Panc1 (cell line): Measurements from ENCODE around the gene FRK. TPM values are rescaled to one million over a fixed set of nuclear protein-coding genes. Genes with fewer than 3 reads are reported as not detected.

Experiments
- ATAC-seq: fragments of 200-7000 bp; cut with Tn5 transposase; 2 replicates; pipeline ENCODE4 v1.9.1; 2020; ENCODE audit warnings: mild to moderate bottlenecking, moderate library complexity
- BruUV-seq: library from RNA; stranded (reverse); fragments of 400-500 nt; replicated peaks from 2 replicates; lab custom pipeline; 2021; lab: Mats Ljungman, UMichigan
- CTCF ChIA-PET: fragments of 300-600 bp; sonication (Branson Sonifier 250); formaldehyde crosslinking; loops from one replicate; lab custom pipeline; 2022; ENCODE audit warnings: antibody characterized with exemption; lab: Charles Lee
- POLR2A ChIA-PET: fragments of 300-600 bp; sonication (Branson Sonifier 250); formaldehyde crosslinking; loops from one replicate; lab custom pipeline; 2022; ENCODE audit warnings: antibody characterized with exemption; lab: Charles Lee
- DNase-seq: peaks from one replicate; pipeline ENCODE4 v3.0.0-alpha.2; 2010; ENCODE audit warnings: low read depth, low spot score
- H3K27ac ChIP-seq: 2 replicates; pipeline ENCODE4 v1.5.1; 2011; ENCODE audit warnings: mild to moderate bottlenecking, low read length, inconsistent platforms
- H3K27me3 ChIP-seq: fragments of 200-500 bp; sonication (Bioruptor generic); 2 replicates; pipeline ENCODE4 v1.6.0; 2014; ENCODE audit warnings: low read length, inconsistent platforms; ENCODE audit not compliant: control insufficient read depth, insufficient read depth
- H3K36me3 ChIP-seq: fragments of 200-500 bp; sonication (Bioruptor generic); 2 replicates; pipeline ENCODE4 v1.5.1; 2014; ENCODE audit warnings: inconsistent platforms, mild to moderate bottlenecking, low read length, moderate library complexity; ENCODE audit not compliant: control insufficient read depth, insufficient read depth
- H3K4me1 ChIP-seq: 2 replicates; pipeline ENCODE4 v1.5.1; 2011; ENCODE audit warnings: inconsistent platforms, mild to moderate bottlenecking, low read length, moderate library complexity; ENCODE audit not compliant: control insufficient read depth, insufficient read depth
- H3K4me3 ChIP-seq, 2 experiments: 2 replicates each; pipeline ENCODE4 v1.5.1; 2011 to 2012; ENCODE audit warnings: low read depth in 2 of 2, low read length in 2 of 2, mild to moderate bottlenecking in 2 of 2, inconsistent platforms in 1 of 2, moderate library complexity in 1 of 2
- H3K9me3 ChIP-seq: fragments of 200-500 bp; sonication (Bioruptor generic); 2 replicates; pipeline ENCODE4 v1.5.1; 2014; ENCODE audit warnings: low read depth, mild to moderate bottlenecking, inconsistent platforms, low read length, moderate library complexity; ENCODE audit not compliant: control insufficient read depth, insufficient read depth
- POLR2AphosphoS5 ChIP-seq: IDR thresholded peaks from 2 replicates; pipeline ENCODE4 v1.6.1; 2012; ENCODE audit warnings: mild to moderate bottlenecking, low read depth, low read length, moderate library complexity
- SIN3A ChIP-seq: IDR thresholded peaks from 2 replicates; pipeline ENCODE4 v1.6.1; 2012; ENCODE audit warnings: low read depth, mild to moderate bottlenecking, low read length, moderate library complexity, borderline replicate concordance; ENCODE audit not compliant: insufficient read depth
- TCF7L2 ChIP-seq: IDR thresholded peaks from 2 replicates; pipeline ENCODE4 v1.6.1; 2011; ENCODE audit warnings: mild to moderate bottlenecking, low read depth, low read length, inconsistent platforms
- in situ Hi-C: cut with HindIII; loops from 2 replicates; pipeline ENCODE4 v1.10.0; 2016; ENCODE audit warnings: low sequenced_read_pairs, low pct_unique_long_range_greater_than_20kb
- intact Hi-C: fragments of 100-400 bp; cut with micrococcal nuclease; formaldehyde crosslinking; loops from one replicate; pipeline ENCODE4 v1.10.0; 2022; ENCODE audit not compliant: unreplicated experiment
- total RNA-seq: library from RNA; stranded (reverse); gene quantifications from one replicate; pipeline ENCODE4 v1.2.1, GENCODE V29; 2021; ENCODE audit not compliant: unreplicated experiment
- TF ChIP-seq, protein P1 (sequence below): fragments of 450-650 bp; IDR thresholded peaks from 2 replicates; pipeline ENCODE4 v1.5.1; 2017; ENCODE audit warnings: mild to moderate bottlenecking
- TF ChIP-seq, protein P2 (sequence below), 2 experiments: IDR thresholded peaks; 2 replicates each; pipeline ENCODE4 v1.6.1; 2011 to 2012; ENCODE audit warnings: low read depth in 2 of 2, control low read depth in 1 of 2, low read length in 1 of 2, mild to moderate bottlenecking in 1 of 2, moderate library complexity in 1 of 2; ENCODE audit not compliant: insufficient read depth in 1 of 2

Gene FRK
- total RNA-seq, 1 experiment from 2014 or later: 2.5 TPM

DNA sequence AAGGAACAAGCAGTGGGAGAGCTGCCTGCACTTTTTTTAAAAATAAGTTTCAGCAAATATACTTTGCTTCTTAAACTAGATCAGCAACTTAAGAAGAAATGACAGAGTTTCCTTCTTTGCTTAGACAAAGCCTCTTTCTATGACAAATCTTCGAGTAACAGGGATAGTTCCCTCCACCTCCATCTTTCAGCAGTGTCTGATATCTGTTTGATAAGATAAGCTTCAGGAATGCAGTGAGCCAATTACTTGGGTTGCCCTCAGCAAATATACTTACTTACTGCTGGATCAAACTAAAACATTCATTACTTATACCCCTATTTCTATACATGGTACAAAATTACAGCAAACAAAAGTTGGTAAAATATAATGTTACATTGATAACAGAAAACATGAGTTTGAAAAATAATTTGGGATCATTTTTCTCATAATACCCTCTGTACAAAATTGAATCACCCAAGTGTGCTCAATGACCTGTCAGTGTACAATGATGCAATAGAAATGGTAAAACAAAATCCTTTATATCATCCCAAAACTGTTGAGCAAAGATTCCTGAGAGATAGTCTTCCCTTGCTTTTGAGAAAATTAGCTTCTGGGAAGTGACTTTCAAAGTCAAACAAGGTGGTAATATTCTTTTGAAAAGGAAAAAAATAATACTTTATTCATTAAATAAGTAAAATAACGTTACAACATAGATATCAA lies 24.5 kb downstream of the FRK start:
- H3K27me3 ChIP-seq: no peaks in the 10 kb centered on the region
- H3K4me1 ChIP-seq: no peaks in the 10 kb centered on the region
- CTCF ChIA-PET: no interaction called here
- ATAC-seq (no peak), DNase-seq (no peak)
- BruUV-seq: no TSS peak
- H3K9me3 ChIP-seq: no peaks in the 10 kb centered on the region
- H3K27ac ChIP-seq: no peak overlapping the region
- intact Hi-C loops: no loop called here
- no peaks in the 10 kb centered on the region for H3K36me3 ChIP-seq
- no peak for TF ChIP-seq POLR2AphosphoS5
- no peak for TF ChIP-seq TCF7L2
- TF ChIP-seq SIN3A: no peak
- TF ChIP-seq, protein P1, sequence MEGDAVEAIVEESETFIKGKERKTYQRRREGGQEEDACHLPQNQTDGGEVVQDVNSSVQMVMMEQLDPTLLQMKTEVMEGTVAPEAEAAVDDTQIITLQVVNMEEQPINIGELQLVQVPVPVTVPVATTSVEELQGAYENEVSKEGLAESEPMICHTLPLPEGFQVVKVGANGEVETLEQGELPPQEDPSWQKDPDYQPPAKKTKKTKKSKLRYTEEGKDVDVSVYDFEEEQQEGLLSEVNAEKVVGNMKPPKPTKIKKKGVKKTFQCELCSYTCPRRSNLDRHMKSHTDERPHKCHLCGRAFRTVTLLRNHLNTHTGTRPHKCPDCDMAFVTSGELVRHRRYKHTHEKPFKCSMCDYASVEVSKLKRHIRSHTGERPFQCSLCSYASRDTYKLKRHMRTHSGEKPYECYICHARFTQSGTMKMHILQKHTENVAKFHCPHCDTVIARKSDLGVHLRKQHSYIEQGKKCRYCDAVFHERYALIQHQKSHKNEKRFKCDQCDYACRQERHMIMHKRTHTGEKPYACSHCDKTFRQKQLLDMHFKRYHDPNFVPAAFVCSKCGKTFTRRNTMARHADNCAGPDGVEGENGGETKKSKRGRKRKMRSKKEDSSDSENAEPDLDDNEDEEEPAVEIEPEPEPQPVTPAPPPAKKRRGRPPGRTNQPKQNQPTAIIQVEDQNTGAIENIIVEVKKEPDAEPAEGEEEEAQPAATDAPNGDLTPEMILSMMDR: no peak
- TF ChIP-seq, protein P2, sequence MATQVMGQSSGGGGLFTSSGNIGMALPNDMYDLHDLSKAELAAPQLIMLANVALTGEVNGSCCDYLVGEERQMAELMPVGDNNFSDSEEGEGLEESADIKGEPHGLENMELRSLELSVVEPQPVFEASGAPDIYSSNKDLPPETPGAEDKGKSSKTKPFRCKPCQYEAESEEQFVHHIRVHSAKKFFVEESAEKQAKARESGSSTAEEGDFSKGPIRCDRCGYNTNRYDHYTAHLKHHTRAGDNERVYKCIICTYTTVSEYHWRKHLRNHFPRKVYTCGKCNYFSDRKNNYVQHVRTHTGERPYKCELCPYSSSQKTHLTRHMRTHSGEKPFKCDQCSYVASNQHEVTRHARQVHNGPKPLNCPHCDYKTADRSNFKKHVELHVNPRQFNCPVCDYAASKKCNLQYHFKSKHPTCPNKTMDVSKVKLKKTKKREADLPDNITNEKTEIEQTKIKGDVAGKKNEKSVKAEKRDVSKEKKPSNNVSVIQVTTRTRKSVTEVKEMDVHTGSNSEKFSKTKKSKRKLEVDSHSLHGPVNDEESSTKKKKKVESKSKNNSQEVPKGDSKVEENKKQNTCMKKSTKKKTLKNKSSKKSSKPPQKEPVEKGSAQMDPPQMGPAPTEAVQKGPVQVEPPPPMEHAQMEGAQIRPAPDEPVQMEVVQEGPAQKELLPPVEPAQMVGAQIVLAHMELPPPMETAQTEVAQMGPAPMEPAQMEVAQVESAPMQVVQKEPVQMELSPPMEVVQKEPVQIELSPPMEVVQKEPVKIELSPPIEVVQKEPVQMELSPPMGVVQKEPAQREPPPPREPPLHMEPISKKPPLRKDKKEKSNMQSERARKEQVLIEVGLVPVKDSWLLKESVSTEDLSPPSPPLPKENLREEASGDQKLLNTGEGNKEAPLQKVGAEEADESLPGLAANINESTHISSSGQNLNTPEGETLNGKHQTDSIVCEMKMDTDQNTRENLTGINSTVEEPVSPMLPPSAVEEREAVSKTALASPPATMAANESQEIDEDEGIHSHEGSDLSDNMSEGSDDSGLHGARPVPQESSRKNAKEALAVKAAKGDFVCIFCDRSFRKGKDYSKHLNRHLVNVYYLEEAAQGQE (IDR thresholded peaks at IDR 0.05; ENCODE audit: insufficient read depth in 1 of 2, low read depth in 2 of 2, low read length in 1 of 2): no peak
- in situ Hi-C loops: no loop called here
- no peak overlapping the region for H3K4me3 ChIP-seq
- POLR2A ChIA-PET: no interaction called here

DNA sequence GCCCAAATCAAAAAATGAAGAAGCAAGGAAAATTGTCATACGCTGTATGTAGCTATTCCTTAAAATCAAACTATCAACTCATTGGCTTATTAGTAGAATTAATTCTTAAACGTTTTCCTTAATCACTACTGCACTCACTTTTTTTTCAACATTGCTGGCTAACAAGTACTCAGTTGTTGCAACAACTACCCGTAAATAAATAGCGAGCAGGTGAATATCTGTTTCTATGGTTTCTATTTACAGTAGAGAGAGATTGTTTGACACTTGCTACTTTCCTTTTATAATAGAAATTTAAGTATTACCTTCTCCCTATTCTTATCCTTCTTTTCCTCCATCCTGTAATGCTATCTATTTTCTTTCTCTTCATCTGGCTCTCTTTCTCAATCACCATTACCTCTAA lies 25.1 kb downstream of the FRK start:
- no TSS peak for BruUV-seq
- in situ Hi-C loops (no loop called here), intact Hi-C loops (no loop called here)
- ATAC-seq: no peak
- Histone ChIP-seq H3K4me1 (no peaks in the 10 kb centered on the region), H3K36me3 (no peaks in the 10 kb centered on the region), H3K27me3 (no peaks in the 10 kb centered on the region), H3K4me3 (no peak overlapping the region), H3K27ac (no peak overlapping the region), H3K9me3 (no peaks in the 10 kb centered on the region)
- POLR2A ChIA-PET: no interaction called here
- TF ChIP-seq, protein P2 (IDR thresholded peaks at IDR 0.05; ENCODE audit: insufficient read depth in 1 of 2, low read depth in 2 of 2, low read length in 1 of 2): no peak
- no peak for TF ChIP-seq POLR2AphosphoS5
- TF ChIP-seq SIN3A: no peak
- TF ChIP-seq, protein P1: no peak
- TF ChIP-seq TCF7L2: no peak
- CTCF ChIA-PET: no interaction called here
- DNase-seq: no peak
